Mucosa of gallbladder (tissue), 1 donor: Measurements from ENCODE around the gene DZANK1. TPM values are rescaled to one million over a fixed set of nuclear protein-coding genes. Genes with fewer than 3 reads are reported as not detected.
A peak's percentile ranks its signal among the peaks of the same experiment; 100 is the strongest.
"Not testable (repeated sequence)": the region's sequence is repeated elsewhere in the genome, so short reads cannot be mapped to it uniquely, and the experiment has no call there.

Experiments
- DNase-seq: peaks from one replicate; pipeline ENCODE4 v3.0.0-alpha.2; 2020; ENCODE audit warnings: low spot score
- total RNA-seq: library from RNA; stranded (reverse); gene quantifications from one replicate; pipeline ENCODE4 v1.2.1, GENCODE V29; 2021
- donor health status: DM: no; HTN: no; CAD: no.

Gene DZANK1
- total RNA-seq: 3.3 TPM

DNA sequence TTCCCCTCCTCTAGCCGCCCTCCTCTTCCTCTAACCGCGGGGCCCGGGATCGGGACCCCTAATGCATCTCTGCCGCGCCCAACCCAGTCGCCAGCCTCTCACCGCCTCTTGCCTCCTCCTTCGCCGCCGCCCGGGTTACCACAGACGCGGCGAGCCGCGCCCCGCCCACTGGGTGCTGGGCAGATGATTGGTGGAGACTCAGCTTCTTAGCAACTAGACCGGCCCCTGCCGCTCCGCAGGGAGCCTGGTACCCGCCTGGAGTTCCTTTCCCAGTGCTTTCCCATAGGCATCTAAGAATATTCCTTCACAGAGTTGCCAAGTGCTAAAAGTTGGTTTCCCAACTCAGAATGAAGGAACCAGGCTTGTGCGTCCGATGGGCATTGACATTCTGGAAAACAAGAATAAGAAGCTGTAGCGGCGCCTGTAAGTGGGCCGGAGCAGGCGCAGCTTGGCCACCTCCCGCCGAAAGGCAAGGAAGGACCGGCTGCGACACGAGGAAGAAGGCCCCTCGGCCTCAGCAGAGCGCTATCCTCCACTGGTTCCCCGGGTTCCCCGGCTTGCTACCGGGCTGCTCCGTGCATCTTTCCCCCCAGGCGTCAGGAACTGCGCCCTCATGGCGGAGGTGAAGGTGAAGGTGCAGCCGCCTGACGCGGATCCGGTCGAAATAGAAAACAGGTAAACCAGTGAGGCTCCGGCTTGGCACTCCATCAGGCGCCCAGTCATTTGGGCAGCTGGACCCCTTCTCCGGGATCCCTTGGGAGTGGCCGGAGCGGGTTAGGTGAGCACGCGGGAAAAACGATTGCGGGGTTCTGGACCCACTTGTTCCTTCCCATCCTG lies at the start of gene DZANK1, which contains the start of gene POLR3F:
TSS of gene DZANK1 (minus strand) at position 137 of the 837 bp plus-strand sequence. CDS start 1,672 bp downstream, outside the sequence.
TSS of gene POLR3F (plus strand) at position 497 of the 837 bp plus-strand sequence. CDS start at position 614, 117 bp downstream.
- DNase-seq: peak; percentile 96

- DNase-seq: no peak
Measured at GRCh38 chr20:18515973-18516372, 49.1 kb upstream of the DZANK1 start.

- DNase-seq: no peak
Measured at GRCh38 chr20:18514127-18514526, 47.3 kb upstream of the DZANK1 start.

DNA sequence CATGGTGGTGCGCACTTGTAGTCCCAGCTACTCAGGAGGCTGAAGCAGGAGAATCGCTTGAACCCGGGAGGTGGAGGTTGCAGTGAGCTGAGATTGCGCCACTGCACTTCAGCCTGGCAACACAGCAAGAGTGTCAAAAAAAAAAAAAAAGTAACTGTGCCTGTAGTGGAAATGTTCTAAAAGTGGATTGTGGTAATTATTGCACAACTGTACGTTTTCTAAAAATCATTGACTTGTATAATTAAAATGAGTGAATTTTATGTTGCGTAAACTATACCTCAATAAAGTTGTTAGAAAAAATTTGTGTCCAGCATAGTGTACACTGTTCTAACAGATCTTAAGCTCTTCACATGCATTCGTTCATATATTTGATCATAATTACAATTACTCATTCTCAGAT lies 46.4 kb upstream of the DZANK1 start:
- DNase-seq: no peak

DNA sequence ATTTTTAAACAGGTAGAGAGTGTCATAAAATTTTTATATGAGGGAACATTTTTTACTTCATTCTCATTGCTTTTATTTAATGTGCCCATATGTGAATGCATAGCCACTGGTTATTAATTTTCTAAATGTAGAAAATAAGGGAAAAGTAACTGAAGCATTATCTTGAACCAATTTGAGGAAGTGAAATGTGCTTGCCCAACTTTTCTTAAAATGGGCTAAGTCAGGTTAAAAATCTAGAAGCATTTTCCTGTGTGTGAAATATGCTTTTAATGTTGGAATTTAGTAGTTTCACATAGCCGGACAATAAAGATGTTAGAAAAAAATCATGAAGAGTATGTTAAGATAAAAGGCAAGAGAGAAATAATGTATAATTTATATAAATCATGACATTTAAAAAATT lies 44.7 kb upstream of the DZANK1 start:
- no peak for DNase-seq

DNA sequence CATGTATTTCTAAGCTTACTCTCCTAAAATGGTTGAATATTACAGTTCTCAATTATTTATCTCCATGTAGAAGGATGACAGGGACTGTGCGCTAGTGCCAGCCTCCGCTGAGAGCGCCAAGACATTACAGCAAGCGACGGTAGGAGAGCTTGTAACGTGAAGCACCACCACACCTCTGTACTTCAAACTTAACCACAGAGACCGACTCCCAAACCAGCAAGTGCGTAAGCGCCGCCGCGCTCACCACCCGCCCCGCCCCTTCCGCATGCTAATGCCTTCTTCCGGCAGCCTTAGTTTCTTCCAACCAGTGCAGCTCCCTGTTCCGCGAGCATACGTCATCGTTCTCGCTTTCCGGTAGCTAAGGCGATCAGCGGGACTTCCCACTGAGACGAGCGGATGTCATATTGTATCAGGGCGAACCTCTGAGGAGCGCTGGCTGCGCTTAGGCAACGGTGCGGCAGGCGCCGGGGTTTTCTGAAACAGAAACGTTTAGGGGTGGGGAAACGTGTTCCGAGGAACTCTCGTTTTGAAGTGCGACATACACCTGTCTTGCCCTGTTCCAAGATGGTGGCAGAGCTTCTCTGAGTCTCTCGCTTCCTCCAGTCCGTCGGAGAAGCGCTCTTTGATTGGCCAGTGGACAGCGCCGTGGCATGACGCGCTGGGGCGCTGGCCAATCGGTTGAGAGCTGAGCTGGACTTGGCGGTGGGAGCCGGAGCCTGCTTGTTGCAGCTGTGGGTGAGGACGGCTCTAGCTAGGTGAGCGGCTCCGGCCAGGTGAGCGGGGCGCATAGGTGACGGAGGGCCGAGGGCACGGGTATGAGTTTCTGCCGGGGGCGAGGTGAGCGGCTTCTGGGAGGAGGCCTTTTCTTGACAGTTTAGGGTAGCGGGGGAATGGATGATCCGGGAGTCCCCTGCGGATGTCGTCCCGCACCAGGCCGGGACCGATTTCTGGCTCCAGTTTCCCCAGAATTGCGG lies 40.7 kb upstream of the DZANK1 start, which contains the start of gene SEC23B:
TSS of gene SEC23B (plus strand) at position 723 of the 974 bp plus-strand sequence. CDS start 2,896 bp downstream, outside the sequence.
- DNase-seq: peak; percentile 97

GRCh38 chr20:18506744-18507143 lies 39.9 kb upstream of the DZANK1 start:
- DNase-seq: no peak

DNA sequence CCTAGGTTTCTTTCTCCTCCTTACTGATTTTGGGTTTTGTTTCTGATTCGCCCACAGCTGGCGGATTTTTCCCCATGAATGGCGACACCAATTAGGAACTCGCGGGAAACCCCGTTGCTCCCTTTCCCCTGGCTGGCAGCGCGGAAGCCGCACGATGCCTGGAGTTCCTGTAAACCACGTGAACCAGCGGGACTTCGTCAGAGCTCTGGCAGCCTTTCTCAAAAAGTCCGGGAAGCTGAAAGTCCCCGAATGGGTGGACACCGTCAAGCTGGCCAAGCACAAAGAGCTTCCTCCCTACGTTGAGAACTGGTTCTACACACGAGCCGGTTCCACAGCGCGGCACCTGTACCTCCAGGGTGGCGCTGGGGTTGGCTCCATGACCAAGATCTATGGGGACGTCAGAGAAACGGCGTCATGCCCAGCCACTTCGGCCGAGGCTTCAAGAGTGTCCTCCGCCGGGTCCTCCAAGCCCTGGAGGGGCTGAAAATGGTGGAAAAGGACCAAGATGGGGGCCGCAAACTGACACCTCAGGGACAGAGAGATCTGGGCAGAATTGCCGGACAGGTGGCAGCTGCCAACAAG lies 37.7 kb upstream of the DZANK1 start:
- peak; percentile 46 for DNase-seq

GRCh38 chr20:18501672-18502071 lies 34.8 kb upstream of the DZANK1 start:
- DNase-seq: not testable (repeated sequence)

DNA sequence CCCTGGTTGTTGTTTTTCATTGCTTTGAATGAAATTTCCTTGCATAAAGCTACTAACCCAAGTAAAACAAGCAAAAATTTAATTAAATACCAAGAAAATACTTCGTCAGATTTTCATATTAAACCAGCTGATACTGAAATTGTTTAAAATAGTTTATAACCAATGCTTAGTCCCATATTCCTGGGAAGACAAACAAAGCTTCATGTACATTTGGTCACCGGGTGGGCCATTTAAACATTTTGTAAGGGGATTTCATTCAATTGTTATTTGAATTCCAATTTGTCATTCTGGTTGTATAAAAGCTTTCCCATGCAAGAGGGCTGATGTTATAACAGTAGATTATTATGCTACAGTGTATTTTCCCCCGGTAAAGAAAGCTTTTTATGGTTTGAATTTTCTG lies 30.8 kb upstream of the DZANK1 start:
- no peak for DNase-seq

GRCh38 chr20:18496740-18497592 lies 30.1 kb upstream of the DZANK1 start, which contains the start of gene RBBP9:
Gene RBBP9 (minus strand): TSS chr20:18497225. CDS start chr20:18497167, 58 bp downstream.
- peak; percentile 85 for DNase-seq

GRCh38 chr20:18496042-18496441 lies 29.2 kb upstream of the DZANK1 start:
- no peak for DNase-seq

DNA sequence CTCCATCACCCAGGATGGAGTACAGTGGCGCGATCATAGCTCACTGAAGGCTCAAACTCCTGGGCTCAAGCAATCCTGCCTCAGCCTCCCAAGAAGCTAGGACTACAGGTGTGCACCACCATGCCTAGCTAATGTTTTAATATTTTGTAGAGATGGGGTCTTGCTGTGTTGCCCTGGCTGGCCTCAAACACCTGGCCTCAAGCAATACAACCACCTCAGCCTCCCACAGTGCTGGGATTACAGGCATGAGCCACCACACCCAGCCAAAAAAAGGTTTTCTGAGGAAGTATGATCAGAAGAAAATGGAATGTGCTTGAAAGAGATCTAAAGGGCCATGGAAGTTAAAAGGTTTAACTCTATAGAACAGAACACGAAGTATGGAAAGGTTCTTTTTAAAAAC lies 21.5 kb upstream of the DZANK1 start:
- DNase-seq: no peak

DNA sequence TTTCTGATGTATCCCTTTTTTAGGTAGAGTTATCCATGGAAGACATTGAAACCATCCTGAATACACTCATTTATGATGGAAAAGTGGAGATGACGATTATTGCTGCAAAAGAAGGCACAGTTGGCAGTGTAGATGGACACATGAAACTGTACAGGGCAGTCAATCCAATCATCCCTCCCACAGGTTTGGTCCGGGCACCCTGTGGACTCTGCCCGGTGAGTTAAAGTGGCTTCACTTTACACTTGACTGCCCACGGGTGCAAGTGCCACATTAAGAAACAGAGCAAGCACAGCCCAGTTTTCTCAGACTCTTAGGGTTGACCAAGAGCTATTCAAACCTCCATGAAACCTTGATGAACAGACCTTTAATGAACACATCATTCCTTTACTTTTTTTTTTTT lies 14.8 kb upstream of the DZANK1 start:
- no peak for DNase-seq

- no peak for DNase-seq
Measured at GRCh38 chr20:18477821-18478220, 11.0 kb upstream of the DZANK1 start.

GRCh38 chr20:18477218-18477617 lies 10.4 kb upstream of the DZANK1 start:
- DNase-seq: no peak

- no peak for DNase-seq
Measured at GRCh38 chr20:18466574-18466893, 296 bp downstream of the DZANK1 start.

DNA sequence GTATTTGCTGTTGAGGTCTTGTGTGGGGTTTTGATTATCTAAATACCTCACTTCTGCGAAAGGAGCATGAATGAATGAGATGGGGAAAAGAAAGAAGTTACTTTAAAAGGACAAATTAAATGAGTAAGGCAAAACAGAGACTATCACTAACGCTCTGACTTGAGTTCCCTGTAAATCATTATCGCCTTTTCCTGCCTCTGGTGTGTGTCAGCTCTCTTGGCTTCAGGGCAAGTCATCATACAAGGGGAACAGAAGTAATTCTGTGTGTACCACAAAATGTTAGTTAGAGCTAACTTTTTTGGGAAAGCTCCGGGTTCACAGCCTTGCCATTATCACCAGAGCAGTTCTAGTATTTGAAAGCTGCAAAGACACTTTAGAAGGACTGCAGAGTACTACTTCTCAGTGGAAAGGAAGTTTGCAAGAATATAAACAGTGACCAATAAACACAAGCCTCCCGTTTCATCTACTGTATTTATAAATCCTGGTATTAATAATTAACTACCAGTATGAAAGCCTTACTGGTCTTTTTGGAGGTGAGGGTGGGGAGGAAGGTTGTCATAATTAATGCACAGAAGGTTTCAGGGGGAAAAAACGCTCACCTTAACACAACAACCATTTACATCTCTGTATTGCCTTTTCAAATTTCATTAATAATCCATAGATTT lies 1.2 kb downstream of the DZANK1 start:
- no peak for DNase-seq

DNA sequence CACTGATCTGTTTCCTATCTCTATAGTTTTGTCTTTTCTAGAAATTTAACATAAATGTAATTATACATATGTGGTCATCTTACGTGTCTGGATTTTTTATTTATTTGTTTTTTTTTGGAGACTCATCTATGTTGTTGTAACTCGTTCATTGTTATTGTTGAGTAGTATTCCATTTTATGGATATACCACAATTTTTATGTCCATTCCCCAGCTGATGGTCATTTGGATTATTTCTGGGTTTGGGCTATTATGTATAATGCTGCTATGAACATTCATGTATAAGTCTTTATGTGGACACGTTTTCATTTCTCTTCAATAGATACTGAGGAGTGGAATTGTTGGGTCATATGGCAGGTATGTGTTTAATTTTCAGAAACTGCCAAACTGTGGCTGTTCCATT lies 10.2 kb downstream of the DZANK1 start:
- no peak for DNase-seq

DNA sequence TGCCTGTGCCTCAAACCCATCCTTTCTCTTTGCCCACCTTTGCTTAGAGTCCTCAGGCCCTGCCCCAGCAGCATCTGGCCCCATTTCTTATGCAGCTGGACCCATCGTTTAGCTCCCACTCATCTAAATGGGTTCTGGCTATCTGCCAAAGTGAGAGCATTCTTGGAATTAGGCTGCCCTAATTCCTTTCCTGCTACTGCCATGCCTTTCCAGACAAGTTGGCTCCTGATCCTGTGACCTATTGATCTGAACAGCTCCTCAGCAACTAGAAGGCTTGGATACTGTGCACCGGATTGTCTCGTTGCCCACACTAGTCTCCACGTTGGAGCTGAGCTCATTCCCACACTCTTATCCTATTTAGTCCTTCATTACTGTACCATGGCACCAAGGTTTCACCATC lies 22.9 kb downstream of the DZANK1 start:
- no peak for DNase-seq
